HG03045 (cell line): ENCODE measurements around the gene LRRC3C.

Experiments
- ATAC-seq: cut with Tn5 transposase; IDR thresholded peaks from one replicate; pipeline ENCODE4 v1.9.1; 2021; ENCODE audit warnings: mild to moderate bottlenecking, moderate library complexity; ENCODE audit not compliant: unreplicated experiment

The LRRC3C gene

DNA sequence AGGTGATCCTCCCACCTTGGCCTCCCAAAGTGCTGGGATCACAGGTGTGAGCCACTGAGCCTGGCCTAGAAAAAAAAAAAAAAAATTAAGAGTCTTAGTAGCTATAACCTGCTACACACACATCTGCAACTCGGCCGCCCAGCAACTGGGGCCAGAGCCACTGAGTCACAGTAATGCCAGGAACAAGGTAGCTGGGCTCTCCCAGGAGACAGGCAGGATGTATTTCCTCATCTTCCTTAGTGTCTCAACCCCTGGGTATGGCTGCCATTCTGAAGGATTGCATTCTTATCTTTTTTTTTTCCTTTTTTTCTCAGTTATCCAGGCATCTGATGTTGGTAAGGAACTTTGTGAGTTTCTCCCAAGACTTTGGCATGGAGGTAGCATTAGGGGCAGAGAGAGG lies 46.0 kb downstream of the LRRC3C start:
- ATAC-seq = no peak

DNA sequence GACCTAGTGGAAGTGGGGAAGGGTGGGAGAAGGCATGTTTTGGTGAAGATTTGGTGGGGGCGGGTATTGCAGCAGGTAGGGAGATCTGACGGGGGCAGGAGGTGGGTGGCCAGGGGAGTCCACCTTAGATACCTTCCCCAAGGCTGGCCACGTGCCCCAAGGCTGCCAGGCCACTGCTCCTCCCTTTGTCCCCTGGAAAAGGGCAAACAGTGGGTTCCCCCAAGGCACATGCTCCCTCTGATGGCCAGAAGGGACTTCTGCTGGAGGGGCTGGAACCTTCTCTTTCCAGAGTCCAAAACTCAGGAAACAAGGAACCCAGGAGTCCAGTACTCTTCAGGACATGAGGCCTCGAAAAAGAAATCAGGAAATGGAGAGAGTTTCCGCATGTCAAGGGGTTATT lies 46.9 kb downstream of the LRRC3C start:
- no peak for ATAC-seq

GRCh38 chr17:39975801-39976200 lies 48.3 kb downstream of the LRRC3C start:
- ATAC-seq = no peak

DNA sequence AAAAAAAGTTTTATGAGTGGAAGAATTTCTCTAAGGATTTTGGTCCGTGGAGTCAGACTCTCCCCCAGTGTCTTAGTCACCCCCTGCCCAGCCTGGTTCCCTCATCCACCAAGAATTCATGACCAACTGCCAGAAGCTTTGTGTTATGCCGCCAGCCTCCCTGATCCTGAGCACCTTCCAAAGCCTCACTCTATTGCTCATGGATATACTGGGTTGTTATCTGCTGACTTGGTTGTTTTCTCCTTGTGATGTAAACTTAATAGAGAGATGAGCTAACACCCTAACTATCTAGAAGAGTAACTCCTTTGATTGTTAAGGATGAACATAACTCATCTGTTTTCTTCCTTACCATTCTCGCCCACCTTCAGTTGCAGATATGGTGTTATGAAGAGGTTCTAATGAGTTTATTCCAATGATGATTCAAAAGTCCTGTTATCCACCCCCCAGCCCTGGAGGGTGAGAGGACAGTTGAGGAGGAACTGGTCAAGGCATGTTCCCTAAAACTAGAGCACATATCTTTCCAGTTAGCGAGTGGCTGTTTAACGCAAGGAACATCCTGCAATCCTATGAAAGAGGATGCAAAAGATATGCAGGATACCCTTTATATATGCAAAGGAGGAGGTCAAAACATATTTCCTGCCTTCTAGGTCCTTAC lies 51.6 kb downstream of the LRRC3C start:
- ATAC-seq = no peak

- peak; percentile 25 for ATAC-seq
Observed at GRCh38 chr17:39979893-39980350, 52.4 kb downstream of the LRRC3C start.

DNA sequence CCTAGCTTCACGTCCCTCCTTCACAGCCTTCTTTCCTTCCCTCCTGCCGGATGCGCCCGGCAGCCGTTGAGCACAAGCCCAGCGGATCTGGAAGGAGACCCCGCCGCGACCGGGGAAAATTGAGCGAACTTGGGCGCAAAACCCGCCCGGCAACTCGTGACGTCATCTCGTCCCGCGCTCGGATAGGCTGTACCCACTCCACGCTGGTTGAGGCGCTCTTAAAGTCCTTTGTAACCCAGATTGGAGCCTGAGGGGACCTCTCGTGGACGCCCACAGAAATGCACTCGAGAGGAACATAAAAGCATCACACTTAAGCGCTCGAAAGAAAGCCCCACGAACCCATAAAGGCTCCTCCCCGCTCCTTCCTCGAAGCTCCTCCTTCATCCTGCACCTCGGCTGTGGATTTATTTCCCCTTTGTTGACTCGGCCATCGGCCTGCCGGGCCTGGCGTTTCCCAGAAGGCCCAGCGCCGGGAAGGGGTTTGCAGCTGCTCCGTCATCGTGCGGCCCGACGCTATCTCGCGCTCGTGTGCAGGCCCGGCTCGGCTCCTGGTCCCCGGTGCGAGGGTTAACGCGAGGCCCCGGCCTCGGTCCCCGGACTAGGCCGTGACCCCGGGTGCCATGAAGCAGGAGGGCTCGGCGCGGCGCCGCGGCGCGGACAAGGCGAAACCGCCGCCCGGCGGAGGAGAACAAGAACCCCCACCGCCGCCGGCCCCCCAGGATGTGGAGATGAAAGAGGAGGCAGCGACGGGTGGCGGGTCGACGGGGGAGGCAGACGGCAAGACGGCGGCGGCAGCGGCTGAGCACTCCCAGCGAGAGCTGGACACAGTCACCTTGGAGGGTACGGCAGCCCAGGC lies 53.0 kb downstream of the LRRC3C start, which contains the start of gene PSMD3:
TSS of gene PSMD3 (plus strand) at position 457 of the 856 bp plus-strand sequence. CDS start at position 621, 164 bp downstream.
- ATAC-seq = peak; percentile 89

GRCh38 chr17:39981207-39981741 lies 53.7 kb downstream of the LRRC3C start:
- ATAC-seq = no peak

DNA sequence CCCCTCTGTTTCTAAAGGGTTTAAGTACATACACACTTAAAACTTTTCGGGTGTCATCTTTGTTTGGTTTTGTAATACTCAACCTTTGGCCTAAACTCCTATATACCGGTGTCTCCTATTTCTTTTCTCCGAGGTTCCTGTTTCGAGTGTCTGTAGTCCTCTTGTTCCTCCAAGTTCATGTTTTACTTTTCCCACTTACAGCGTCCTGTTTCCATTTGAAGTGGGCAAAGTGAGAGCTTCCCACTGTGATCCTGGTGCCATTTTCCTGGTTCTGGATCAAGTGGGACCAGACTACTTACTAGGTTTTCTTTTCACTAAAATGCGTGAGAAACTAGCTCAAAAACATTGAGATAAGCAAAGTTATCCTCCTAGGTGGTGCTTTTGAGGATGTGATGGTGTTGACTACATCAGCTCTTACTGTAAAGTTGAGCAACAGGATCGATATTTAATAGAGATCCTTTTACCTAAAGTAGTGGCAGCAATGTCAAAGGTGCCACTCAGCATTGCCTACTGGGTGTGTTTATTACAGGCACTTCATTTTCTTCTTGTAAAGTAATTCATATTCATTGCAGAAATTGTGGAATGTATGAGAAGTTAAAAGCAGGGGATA lies 54.3 kb downstream of the LRRC3C start:
- no peak for ATAC-seq

- no peak for ATAC-seq
Observed at GRCh38 chr17:39988206-39988810, 60.8 kb downstream of the LRRC3C start.

GRCh38 chr17:39994448-39994847 lies 66.9 kb downstream of the LRRC3C start:
- no peak for ATAC-seq
